Bronchial epithelial cell (primary cell): ENCODE measurements around the gene ABCA4. TPM values are rescaled to one million over a fixed set of nuclear protein-coding genes. Genes with fewer than 3 reads are reported as not detected.

Experiments
- DNase-seq: peaks from one replicate; pipeline ENCODE4 v3.0.0-alpha.2; 2010; ENCODE audit warnings: low read depth
- FAIRE-seq: peaks from 2 replicates; lab custom pipeline; 2011; peaks lifted over from hg19 to GRCh38; lab: Jason Lieb, UNC
- H3K27me3 ChIP-seq: 2 replicates; pipeline ENCODE4 v1.5.1; 2011; ENCODE audit warnings: low read length; ENCODE audit not compliant: control insufficient read depth, insufficient read depth
- H3K36me3 ChIP-seq: 2 replicates; pipeline ENCODE4 v1.5.1; 2011; ENCODE audit warnings: low read length; ENCODE audit not compliant: control insufficient read depth, insufficient read depth
- H3K4me3 ChIP-seq: 2 replicates; pipeline ENCODE4 v1.5.1; 2011; ENCODE audit warnings: mild to moderate bottlenecking, low read depth, low read length, control low read depth
- CTCF ChIP-seq: IDR thresholded peaks from 2 replicates; pipeline ENCODE4 v1.5.1; 2011; ENCODE audit warnings: mild to moderate bottlenecking, moderate library complexity, low read length, control low read depth, inconsistent platforms; ENCODE audit not compliant: insufficient read depth, severe bottlenecking
- total RNA-seq: library from RNA; depleted of rRNA; stranded (reverse); fragments of >200 nt; gene quantifications from 2 replicates; pipeline ENCODE4 v1.2.1, GENCODE V29; 2014

The ABCA4 gene
- total RNA-seq, 1 donor from 2014 or later, result under 0.01 TPM

GRCh38 chr1:94017155-94017829, 103.7 kb downstream of the ABCA4 start:
- H3K36me3 ChIP-seq, result no peaks in the 10 kb centered on the region
- H3K27me3 ChIP-seq, result no peaks in the 10 kb centered on the region
- TF ChIP-seq CTCF, result no peak
- H3K4me3 ChIP-seq, result no peak overlapping the region
- DNase-seq (peak; percentile 86), FAIRE-seq (no peak)

- FAIRE-seq, result peak; percentile 28
- DNase-seq, result no peak
- Histone ChIP-seq H3K4me3 (no peak overlapping the region), H3K36me3 (no peaks in the 10 kb centered on the region), H3K27me3 (no peaks in the 10 kb centered on the region)
- TF ChIP-seq CTCF, result no peak
These were observed 105.5 kb downstream of the ABCA4 start for GRCh38 chr1:94015489-94015817.

GRCh38 chr1:94014635-94015488, 106.1 kb downstream of the ABCA4 start:
- Histone ChIP-seq H3K27me3 (no peaks in the 10 kb centered on the region), H3K36me3 (no peaks in the 10 kb centered on the region), H3K4me3 (no peak overlapping the region)
- peak; percentile 46 for DNase-seq
- no peak for TF ChIP-seq CTCF
- peak; percentile 81 for FAIRE-seq

- Histone ChIP-seq H3K36me3 (no peaks in the 10 kb centered on the region), H3K4me3 (no peak overlapping the region), H3K27me3 (no peaks in the 10 kb centered on the region)
- DNase-seq, result no peak
- TF ChIP-seq CTCF, result no peak
- FAIRE-seq, result no peak
These were observed 106.9 kb downstream of the ABCA4 start for GRCh38 chr1:94014087-94014486.

GRCh38 chr1:94013367-94013878, 107.5 kb downstream of the ABCA4 start:
- Histone ChIP-seq H3K27me3 (no peaks in the 10 kb centered on the region), H3K36me3 (no peaks in the 10 kb centered on the region), H3K4me3 (no peak overlapping the region)
- no peak for DNase-seq
- FAIRE-seq, result no peak
- no peak for TF ChIP-seq CTCF
